ENCODE data around the gene EDN1.

The EDN1 gene

GRCh38 chr6:12261502-12261901 is 28.7 kb upstream of the EDN1 start:
- peaks cover 16% of the 10 kb centered on the region for H3K27me3 Mint-ChIP-seq
- H3K27ac Mint-ChIP-seq, result no peak overlapping the region
- H3K4me3 Mint-ChIP-seq, result no peak overlapping the region
- no peaks in the 10 kb centered on the region for H3K36me3 Mint-ChIP-seq (ENCODE audit: low read depth)
- no peaks in the 10 kb centered on the region for H3K9me3 Mint-ChIP-seq
- peaks cover 53% of the 10 kb centered on the region for H3K4me1 Mint-ChIP-seq (ENCODE audit: low read depth)
- intact Hi-C loops (cut with micrococcal nuclease), result loop anchor here (10.0 kb wide), 1 partner anchor 57 kb away; no protein-coding TSS in a partner anchor

GRCh38 chr6:12262236-12263061 is 27.7 kb upstream of the EDN1 start:
- peaks cover 60% of the 10 kb centered on the region for H3K4me1 Mint-ChIP-seq (ENCODE audit: low read depth)
- no peak overlapping the region for H3K4me3 Mint-ChIP-seq
- no peaks in the 10 kb centered on the region for H3K36me3 Mint-ChIP-seq (ENCODE audit: low read depth)
- H3K27ac Mint-ChIP-seq, result no peak overlapping the region
- H3K9me3 Mint-ChIP-seq, result no peaks in the 10 kb centered on the region
- H3K27me3 Mint-ChIP-seq, result peaks cover 16% of the 10 kb centered on the region
- intact Hi-C loops (cut with micrococcal nuclease), result loop anchor here (10.0 kb wide), 1 partner anchor 58 kb away; no protein-coding TSS in a partner anchor

GRCh38 chr6:12263403-12263802 is 26.8 kb upstream of the EDN1 start:
- Mint-ChIP-seq H3K36me3 (ENCODE audit: low read depth) (no peaks in the 10 kb centered on the region), H3K4me1 (ENCODE audit: low read depth) (peaks cover 67% of the 10 kb centered on the region), H3K27me3 (peaks cover 16% of the 10 kb centered on the region), H3K4me3 (no peak overlapping the region), H3K9me3 (no peaks in the 10 kb centered on the region), H3K27ac (no peak overlapping the region)
- intact Hi-C loops (cut with micrococcal nuclease), result loop anchor here (10.0 kb wide), 1 partner anchor 59 kb away; no protein-coding TSS in a partner anchor

- no peaks in the 10 kb centered on the region for H3K36me3 Mint-ChIP-seq (ENCODE audit: low read depth)
- H3K27ac Mint-ChIP-seq, result no peak overlapping the region
- peaks cover 74% of the 10 kb centered on the region for H3K4me1 Mint-ChIP-seq (ENCODE audit: low read depth)
- H3K9me3 Mint-ChIP-seq, result no peaks in the 10 kb centered on the region
- peaks cover 16% of the 10 kb centered on the region for H3K27me3 Mint-ChIP-seq
- H3K4me3 Mint-ChIP-seq, result no peak overlapping the region
- intact Hi-C loops (cut with micrococcal nuclease), result loop anchor here (10.0 kb wide), 1 partner anchor 60 kb away; no protein-coding TSS in a partner anchor
Observed at GRCh38 chr6:12264671-12265070, 25.5 kb upstream of the EDN1 start.

GRCh38 chr6:12265296-12265695 is 24.9 kb upstream of the EDN1 start:
- peaks cover 16% of the 10 kb centered on the region for H3K27me3 Mint-ChIP-seq
- peaks cover 73% of the 10 kb centered on the region for H3K4me1 Mint-ChIP-seq (ENCODE audit: low read depth)
- intact Hi-C loops (cut with micrococcal nuclease), result loop anchor here (10.0 kb wide), 1 partner anchor 60 kb away; no protein-coding TSS in a partner anchor
- H3K9me3 Mint-ChIP-seq, result no peaks in the 10 kb centered on the region
- no peaks in the 10 kb centered on the region for H3K36me3 Mint-ChIP-seq (ENCODE audit: low read depth)
- peak overlapping the region; percentile 50 for H3K27ac Mint-ChIP-seq
- H3K4me3 Mint-ChIP-seq, result no peak overlapping the region

- H3K4me3 Mint-ChIP-seq, result no peak overlapping the region
Observed at GRCh38 chr6:12265791-12266190, 24.4 kb upstream of the EDN1 start.

GRCh38 chr6:12266571-12266970 is 23.6 kb upstream of the EDN1 start:
- Mint-ChIP-seq H3K4me3 (no peak overlapping the region), H3K4me1 (ENCODE audit: low read depth) (peaks cover 60% of the 10 kb centered on the region), H3K27me3 (peaks cover 6% of the 10 kb centered on the region), H3K9me3 (no peaks in the 10 kb centered on the region), H3K36me3 (ENCODE audit: low read depth) (no peaks in the 10 kb centered on the region), H3K27ac (peak overlapping the region; percentile 50)
- intact Hi-C loops (cut with micrococcal nuclease), result loop anchor here (10.0 kb wide), 1 partner anchor 62 kb away; no protein-coding TSS in a partner anchor

More at GRCh38 chr6:12265791-12266190, 24.4 kb upstream of the EDN1 start:
- Mint-ChIP-seq H3K4me1 (ENCODE audit: low read depth) (peaks cover 68% of the 10 kb centered on the region), H3K27me3 (peaks cover 12% of the 10 kb centered on the region), H3K9me3 (no peaks in the 10 kb centered on the region), H3K36me3 (ENCODE audit: low read depth) (no peaks in the 10 kb centered on the region), H3K27ac (peak overlapping the region; percentile 50)
- intact Hi-C loops (cut with micrococcal nuclease), result loop anchor here (10.0 kb wide), 1 partner anchor 61 kb away; no protein-coding TSS in a partner anchor

- H3K27ac Mint-ChIP-seq, result no peak overlapping the region
Observed at GRCh38 chr6:12269110-12269509, 21.1 kb upstream of the EDN1 start.

GRCh38 chr6:12270551-12271230 is 19.5 kb upstream of the EDN1 start:
- Mint-ChIP-seq H3K36me3 (ENCODE audit: low read depth) (no peaks in the 10 kb centered on the region), H3K9me3 (peaks cover 9% of the 10 kb centered on the region), H3K4me3 (no peak overlapping the region), H3K27ac (no peak overlapping the region), H3K4me1 (ENCODE audit: low read depth) (peaks cover 37% of the 10 kb centered on the region), H3K27me3 (no peaks in the 10 kb centered on the region)
- intact Hi-C loops (cut with micrococcal nuclease), result no loop called here

More at GRCh38 chr6:12269110-12269509, 21.1 kb upstream of the EDN1 start:
- Mint-ChIP-seq H3K4me1 (ENCODE audit: low read depth) (peaks cover 45% of the 10 kb centered on the region), H3K27me3 (no peaks in the 10 kb centered on the region), H3K36me3 (ENCODE audit: low read depth) (no peaks in the 10 kb centered on the region), H3K4me3 (no peak overlapping the region), H3K9me3 (peaks cover 9% of the 10 kb centered on the region)
- intact Hi-C loops (cut with micrococcal nuclease), result loop anchor here (10.0 kb wide), 1 partner anchor 64 kb away; no protein-coding TSS in a partner anchor

GRCh38 chr6:12271594-12271993 is 18.6 kb upstream of the EDN1 start:
- no peak overlapping the region for H3K27ac Mint-ChIP-seq
- peaks cover 9% of the 10 kb centered on the region for H3K9me3 Mint-ChIP-seq
- no peak overlapping the region for H3K4me3 Mint-ChIP-seq
- H3K36me3 Mint-ChIP-seq (ENCODE audit: low read depth), result no peaks in the 10 kb centered on the region
- peaks cover 30% of the 10 kb centered on the region for H3K4me1 Mint-ChIP-seq (ENCODE audit: low read depth)
- intact Hi-C loops (cut with micrococcal nuclease), result no loop called here
- H3K27me3 Mint-ChIP-seq, result no peaks in the 10 kb centered on the region

- intact Hi-C loops (cut with micrococcal nuclease), result no loop called here
- Mint-ChIP-seq H3K36me3 (ENCODE audit: low read depth) (no peaks in the 10 kb centered on the region), H3K27ac (no peak overlapping the region), H3K4me3 (no peak overlapping the region), H3K4me1 (ENCODE audit: low read depth) (peaks cover 32% of the 10 kb centered on the region), H3K27me3 (no peaks in the 10 kb centered on the region), H3K9me3 (peaks cover 9% of the 10 kb centered on the region)
Observed at GRCh38 chr6:12271997-12272396, 18.2 kb upstream of the EDN1 start.

GRCh38 chr6:12275107-12275506 is 15.1 kb upstream of the EDN1 start:
- intact Hi-C loops (cut with micrococcal nuclease), result no loop called here
- H3K4me3 Mint-ChIP-seq, result no peak overlapping the region
- no peaks in the 10 kb centered on the region for H3K36me3 Mint-ChIP-seq (ENCODE audit: low read depth)
- H3K27me3 Mint-ChIP-seq, result no peaks in the 10 kb centered on the region
- peaks cover 32% of the 10 kb centered on the region for H3K4me1 Mint-ChIP-seq (ENCODE audit: low read depth)
- H3K27ac Mint-ChIP-seq, result no peak overlapping the region
- peaks cover 9% of the 10 kb centered on the region for H3K9me3 Mint-ChIP-seq

- Mint-ChIP-seq H3K27me3 (no peaks in the 10 kb centered on the region), H3K36me3 (ENCODE audit: low read depth) (no peaks in the 10 kb centered on the region), H3K27ac (no peak overlapping the region), H3K4me1 (ENCODE audit: low read depth) (peaks cover 32% of the 10 kb centered on the region), H3K4me3 (no peak overlapping the region), H3K9me3 (peaks cover 6% of the 10 kb centered on the region)
- intact Hi-C loops (cut with micrococcal nuclease), result no loop called here
Observed at GRCh38 chr6:12276930-12277315, 13.2 kb upstream of the EDN1 start.

- Mint-ChIP-seq H3K27me3 (peaks cover under 1% of the 10 kb centered on the region), H3K9me3 (peaks cover 2% of the 10 kb centered on the region), H3K4me1 (ENCODE audit: low read depth) (peaks cover 34% of the 10 kb centered on the region), H3K4me3 (no peak overlapping the region), H3K27ac (no peak overlapping the region), H3K36me3 (ENCODE audit: low read depth) (no peaks in the 10 kb centered on the region)
- intact Hi-C loops (cut with micrococcal nuclease), result no loop called here
Observed at GRCh38 chr6:12277386-12277785, 12.8 kb upstream of the EDN1 start.
